GM18907 (cell line): ENCODE measurements around the gene AQR.
"Not testable (repeated sequence)": the region's sequence is repeated elsewhere in the genome, so short reads cannot be mapped to it uniquely, and the experiment has no call there.

Source experiments
- ATAC-seq: cut with Tn5 transposase; IDR thresholded peaks from one replicate; pipeline ENCODE4 v1.9.1; 2021; ENCODE audit warnings: mild to moderate bottlenecking, moderate library complexity; ENCODE audit not compliant: unreplicated experiment

Gene AQR

DNA sequence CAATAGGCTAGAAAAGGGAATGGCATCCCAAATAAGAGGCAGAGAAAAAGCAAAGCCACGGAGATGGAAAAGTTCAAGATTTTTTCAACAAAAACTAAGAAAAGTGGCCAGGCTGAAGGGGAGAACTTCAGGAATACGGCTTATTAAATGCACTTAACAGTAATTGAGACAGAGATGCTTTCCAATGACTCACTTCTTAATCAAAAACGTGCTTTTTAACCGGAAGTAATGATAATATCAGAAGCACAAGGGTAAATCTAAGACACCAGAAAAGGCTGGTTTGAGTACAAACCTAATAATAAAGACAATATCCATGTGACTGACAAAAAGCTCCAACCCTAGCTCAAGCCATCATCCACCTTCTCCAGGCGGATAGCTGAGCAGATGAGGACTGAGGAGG is 149.4 kb downstream of the AQR start:
- ATAC-seq, result no peak

DNA sequence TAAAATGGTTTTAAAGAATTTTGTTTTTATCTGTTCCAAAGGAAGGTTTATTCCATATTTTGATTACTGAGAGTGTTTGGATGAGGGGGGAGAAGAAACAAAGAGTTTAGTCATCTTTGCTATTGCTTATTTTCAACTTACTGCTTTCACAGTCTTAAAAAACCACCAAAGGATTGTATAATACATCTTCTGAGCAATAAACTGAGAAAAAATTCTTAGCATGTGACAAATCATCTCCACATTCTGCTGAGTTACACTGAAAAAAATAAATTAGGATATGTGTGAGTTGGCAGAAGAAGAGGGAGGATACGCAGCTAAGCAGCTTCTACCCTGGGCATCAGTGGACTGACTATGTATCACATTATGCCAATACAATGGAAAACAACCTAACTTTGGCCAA is 151.0 kb downstream of the AQR start:
- no peak for ATAC-seq

DNA sequence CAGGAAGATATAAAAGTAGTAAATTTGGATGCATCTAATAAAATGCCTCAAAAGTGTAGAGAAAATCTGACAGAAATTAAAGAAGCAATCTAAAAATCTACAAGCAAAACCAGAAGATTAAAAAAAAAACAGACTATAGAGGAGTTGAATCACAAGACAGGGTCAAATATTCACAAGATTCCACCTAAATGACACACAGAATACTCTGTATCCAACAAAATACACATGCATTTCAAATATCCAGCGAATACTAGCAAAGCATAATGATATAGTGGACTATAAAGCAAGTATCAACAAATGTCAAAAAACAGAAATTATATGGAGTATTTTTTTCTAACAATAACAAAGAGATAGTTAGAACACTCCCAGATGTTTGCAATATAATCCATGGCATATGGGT is 153.7 kb downstream of the AQR start:
- no peak for ATAC-seq

DNA sequence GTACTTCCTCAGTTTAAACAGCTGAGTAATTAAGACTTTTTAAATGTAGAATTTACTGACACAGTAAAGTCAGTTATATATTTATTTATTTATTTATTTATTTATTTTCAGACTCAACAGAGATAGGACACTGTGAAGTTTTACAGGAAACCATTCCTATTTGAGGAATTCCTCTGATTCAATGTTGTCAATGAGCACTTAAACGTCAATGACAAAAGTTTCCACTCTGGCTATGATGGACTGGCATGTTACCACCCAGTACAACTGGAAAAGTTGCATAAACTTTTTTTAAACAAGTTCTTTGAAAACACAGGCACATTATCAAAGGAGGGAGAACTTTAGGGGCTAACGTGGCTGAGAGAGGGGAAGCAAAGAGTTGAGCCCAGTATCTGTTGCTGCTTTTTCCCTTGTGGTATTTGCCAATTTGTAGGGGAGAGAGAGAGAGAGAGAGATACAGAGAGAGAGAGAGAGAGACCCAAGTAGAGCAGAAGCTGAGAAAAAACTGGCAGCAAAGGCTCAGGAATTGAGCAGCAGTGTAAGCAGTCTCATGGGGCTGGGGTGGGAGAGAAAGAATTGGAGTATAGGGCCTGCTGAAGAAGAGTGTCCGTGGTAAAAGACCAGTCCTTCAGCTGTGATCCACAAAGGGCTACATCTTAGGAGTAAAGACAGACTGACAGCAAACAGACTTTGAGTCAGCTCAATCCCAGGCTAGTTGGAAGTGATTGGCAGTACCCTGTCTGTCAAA is 155.9 kb downstream of the AQR start:
- no peak for ATAC-seq

DNA sequence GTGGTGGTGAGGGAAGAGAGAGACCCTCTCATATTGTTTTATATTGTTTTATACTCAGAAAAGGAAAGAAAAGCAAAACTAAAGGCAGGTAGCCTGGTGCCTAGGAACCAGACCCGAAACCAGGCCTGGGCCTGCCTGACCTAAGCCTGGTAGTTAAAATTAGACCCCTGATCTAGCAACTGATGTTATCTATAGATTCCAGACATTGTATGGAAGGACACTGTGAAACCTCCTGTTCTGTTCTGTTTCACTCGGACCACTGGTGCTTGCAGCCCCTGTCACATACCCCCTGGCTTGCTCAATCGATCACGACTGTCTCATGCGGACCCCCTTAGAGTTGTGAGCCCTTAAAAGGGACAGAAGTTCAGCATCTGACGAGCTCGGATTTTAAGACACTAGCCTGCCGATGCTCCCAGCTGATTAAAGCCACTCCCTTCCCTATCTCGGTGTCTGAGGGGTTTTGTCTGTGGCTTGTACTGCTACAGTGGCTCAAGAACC is 156.6 kb downstream of the AQR start:
- ATAC-seq, result not testable (repeated sequence)

DNA sequence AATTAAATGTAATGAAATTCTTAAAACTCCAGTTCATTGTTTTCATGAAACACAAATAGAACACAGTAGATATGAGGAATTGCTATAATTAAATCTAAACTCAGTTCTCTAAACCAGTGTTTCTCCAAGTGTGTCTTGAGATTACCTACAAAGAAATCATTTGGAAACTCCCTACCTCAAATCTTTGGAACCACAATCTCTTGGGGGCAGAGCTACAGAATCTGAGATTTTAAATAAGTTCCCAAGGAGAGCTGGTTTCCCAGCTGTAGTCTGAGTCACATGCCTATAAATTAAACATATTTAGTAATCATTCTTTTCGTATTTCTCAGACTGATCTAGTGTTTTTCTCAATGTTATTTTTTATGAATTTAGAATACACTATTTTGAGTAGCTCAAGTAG is 157.2 kb downstream of the AQR start:
- no peak for ATAC-seq

DNA sequence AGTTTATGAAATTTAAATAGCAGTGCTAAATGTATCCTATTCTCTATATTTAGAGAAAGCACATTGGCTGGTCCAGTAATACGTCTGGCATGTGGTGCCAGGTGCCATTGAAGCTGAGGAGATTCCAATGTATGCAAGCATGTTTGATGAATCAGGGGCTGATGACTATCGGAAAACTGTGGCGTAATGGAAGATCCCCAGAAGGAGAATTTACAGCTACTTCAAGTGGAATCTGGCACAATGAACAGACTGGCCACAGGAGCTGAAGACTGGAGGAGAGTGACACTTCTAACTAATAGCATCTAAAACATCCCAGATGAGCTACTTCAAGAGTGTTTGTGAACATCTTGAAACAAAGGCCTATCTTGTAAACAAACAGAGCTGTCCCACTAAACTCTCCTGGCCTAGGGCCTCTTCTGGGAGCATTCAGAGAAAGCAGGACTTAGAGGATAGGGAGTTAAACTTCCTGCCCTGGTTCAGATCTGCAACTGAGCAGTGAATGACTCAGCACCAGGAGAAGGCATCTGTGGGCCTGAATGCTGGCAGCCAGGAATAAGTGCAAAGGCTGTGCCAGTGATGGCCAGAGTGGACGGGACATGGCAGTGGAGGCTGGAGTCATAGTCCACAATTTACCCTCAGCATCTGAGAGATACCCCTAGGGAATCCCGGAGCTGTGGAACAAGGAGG is 159.0 kb downstream of the AQR start:
- no peak for ATAC-seq

DNA sequence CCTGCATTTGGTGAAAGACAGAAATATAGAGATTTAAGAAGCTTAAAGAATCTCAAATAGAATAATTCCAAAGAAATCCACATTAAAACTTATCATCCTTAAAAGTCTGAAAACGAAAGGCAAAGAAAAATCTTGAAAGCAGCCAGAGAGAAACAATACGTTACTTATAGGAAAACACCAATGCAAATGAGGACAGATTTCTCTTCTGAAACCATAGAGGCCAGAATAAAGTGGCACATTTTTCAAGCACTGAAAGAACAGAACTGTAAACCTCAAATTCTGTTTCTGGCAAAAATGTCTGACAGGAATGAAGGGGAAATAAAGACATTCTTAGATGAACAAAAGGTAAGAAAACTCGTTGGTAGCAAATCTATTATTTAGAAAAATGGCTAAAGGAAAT is 160.4 kb downstream of the AQR start:
- no peak for ATAC-seq

DNA sequence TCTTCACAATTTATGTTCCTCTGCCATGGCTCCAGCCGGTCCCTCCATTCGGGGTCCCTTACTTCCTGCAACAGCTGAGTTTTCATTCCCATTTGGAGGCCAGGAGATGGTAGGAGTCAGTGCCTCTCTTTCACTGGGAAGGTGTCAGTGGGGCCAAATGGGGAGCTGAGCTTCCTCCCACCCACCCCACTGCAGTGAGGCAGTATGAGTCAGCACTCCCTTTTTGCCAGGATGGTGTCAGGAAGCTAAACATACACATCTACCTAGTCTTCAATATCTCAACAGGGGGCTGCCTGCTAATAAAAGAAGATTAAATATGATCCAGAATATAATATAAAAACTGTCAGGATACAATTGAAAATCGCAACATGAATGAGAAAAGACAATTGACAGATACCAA is 161.5 kb downstream of the AQR start:
- no peak for ATAC-seq

DNA sequence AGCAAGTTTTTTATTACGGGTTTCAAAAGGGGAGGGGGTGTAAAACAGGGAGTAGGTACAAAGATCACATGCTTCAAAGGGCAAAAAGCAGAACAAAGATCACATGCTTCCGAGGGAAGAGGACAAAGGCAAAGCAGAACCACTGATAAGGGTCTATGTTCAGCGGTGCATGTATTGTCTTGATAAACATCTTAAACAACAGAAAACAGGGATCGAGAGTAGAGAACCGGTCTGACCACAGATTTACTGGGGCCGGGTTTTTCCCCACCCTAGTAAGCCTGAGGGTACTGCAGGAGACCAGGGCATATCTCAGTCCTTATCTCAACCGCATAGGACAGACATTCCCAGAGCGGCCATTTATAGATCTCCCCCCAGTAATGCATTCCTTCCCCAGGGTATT is 162.3 kb downstream of the AQR start:
- ATAC-seq, result not testable (repeated sequence)

DNA sequence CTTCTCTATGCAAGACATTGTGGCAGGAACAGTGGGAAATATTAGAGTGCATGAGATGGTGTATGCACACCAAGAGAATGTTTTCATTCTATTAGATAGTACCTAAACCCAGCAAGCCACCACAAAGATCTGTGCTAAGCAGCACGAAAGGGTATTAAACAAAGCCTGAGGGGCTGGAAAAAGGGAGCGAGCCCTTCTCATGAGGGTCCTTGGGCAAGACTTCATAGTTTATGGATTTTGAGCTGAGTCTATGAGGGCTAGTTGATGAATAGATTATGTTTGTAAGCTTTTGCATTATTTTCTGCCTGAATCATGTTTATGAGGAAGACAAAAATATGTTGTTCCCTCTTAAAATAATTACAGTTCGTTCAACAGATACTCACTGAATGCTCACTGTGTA is 164.8 kb downstream of the AQR start:
- no peak for ATAC-seq

DNA sequence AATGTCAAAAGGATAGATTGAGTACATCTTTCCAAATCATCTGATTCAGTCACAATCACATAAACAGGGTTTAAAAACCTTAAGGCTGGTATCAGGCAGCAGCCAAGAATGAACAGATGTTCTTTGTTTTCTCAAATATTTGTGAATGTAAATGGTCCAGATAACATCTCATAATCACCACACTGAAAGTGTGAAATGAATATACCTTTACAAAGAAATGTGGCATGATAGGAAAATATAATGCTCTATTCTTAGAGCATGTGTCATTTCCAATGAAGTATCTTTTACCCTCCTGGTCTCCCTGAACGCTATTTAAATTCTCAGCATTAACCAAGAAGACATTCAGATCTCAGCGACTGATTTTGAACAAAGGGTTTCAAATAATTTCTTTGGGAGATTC is 165.4 kb downstream of the AQR start:
- no peak for ATAC-seq

DNA sequence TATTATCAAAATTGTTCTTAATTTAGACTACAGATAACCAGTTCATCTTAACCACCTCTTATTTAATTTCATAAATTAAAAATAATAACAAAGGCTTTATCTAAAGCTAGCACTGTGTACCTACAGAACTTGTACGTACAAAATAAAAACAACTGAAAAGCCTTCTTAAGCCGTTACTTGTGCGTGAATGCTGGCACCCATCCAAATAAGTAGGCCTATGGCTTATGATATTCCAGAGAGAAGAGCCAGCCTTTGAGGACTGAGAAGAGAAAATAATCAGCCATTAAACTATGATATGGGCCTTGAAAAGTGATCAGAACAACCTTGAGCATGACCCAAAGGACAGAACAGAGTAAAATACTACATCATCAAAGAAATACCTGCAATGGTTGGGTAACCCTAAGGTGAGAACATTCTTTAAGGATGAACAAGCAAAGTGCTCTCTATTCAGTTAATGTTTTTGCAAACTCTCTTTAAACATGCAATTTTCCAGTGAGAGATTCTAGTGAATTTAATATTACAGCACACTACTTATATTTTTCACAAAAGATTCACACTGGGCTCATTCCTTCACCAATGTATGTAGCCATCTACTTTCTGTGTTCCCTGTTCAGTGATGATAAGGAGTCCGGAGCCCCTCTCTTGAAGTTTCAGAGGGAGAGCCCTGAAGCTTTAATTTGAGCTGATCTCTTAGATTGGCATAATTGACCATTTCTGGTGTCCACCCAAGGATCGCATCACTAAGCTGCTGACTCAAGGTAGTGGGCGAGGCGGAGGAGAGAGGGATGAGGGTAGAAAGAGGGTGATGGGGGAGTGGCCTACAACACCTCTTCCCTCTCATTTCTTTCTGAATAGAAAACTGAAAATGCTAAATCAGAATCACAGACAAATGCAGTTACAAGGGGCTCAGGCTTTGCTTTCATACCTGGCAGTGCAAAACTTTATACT is 166.5 kb downstream of the AQR start:
- no peak for ATAC-seq

DNA sequence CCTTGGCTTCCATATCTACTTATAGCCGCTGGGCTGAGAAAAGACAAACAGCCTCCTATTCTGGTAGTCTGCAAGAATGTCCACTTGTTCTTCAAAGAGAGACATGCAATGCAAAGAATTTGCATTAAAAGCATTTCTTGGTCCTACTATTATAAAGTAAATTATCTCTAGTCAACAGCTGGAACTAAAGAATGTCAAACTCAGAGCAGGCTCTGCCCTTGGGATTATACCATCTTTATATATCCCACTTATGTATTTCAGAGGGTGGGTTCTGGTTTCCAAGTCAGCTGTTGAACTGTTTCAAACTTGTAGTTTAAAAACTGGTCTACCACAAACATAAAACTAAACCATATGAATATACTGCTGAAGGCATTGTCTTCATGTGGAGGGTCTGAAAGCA is 167.2 kb downstream of the AQR start:
- no peak for ATAC-seq
